ENCODE results near the gene ACAA1.

- no peak for TF ChIP-seq CTCF (conservative IDR thresholded peaks at IDR 0.05; ENCODE audit: low read depth, low read length)
- TF ChIP-seq EZH2 (IDR thresholded peaks at IDR 0.05; ENCODE audit: borderline replicate concordance, low read depth, low read length, poor library complexity, severe bottlenecking): no peak
Observed at GRCh38 chr3:38097446-38098375, 39.2 kb downstream of the ACAA1 start.

All from A673 (cell line).